ENCODE results near the gene OSBPL7. TPM values are rescaled to one million over a fixed set of nuclear protein-coding genes. Genes with fewer than 3 reads are reported as not detected.

The OSBPL7 gene
- 5.1 and 10.8 TPM in 2 replicates for total RNA-seq (ENCODE audit: low replicate concordance)

- Histone ChIP-seq H3K4me3 (peak within 1 kb of the TSS; percentile 87), H4K20me1 (ENCODE audit: low read depth) (peaks cover 5% of the 10 kb centered on the region), H3K9ac (peak within 1 kb of the TSS; percentile 50), H3K4me2 (peak within 1 kb of the TSS; percentile 98), H3K27me3 (no peaks in the 10 kb centered on the region), H3K4me1 (peaks cover 5% of the 10 kb centered on the region), H3K27ac (no peak within 1 kb of the TSS), H3F3A (ENCODE audit: low read depth) (no peaks in the 10 kb centered on the region), H3K9me3 (ENCODE audit: low read depth) (no peaks in the 10 kb centered on the region), H3K79me2 (ENCODE audit: low read depth) (no peaks in the 10 kb centered on the region), H2AFZ (replicated peaks) (peak within 1 kb of the TSS; percentile 83), H3K36me3 (no peaks in the 10 kb centered on the region)
- no peaks in the 10 kb centered on the region for H3K9me3 Mint-ChIP-seq
- peak; percentile 79 for DNase-seq (ENCODE audit: low spot score)
- H3K27ac Mint-ChIP-seq, result no peak within 1 kb of the TSS
- H3K27me3 Mint-ChIP-seq (ENCODE audit: insufficient read depth, low read depth), result no peaks in the 10 kb centered on the region
- peak within 1 kb of the TSS; percentile 94 for H3K4me3 Mint-ChIP-seq
- peaks cover 6% of the 10 kb centered on the region for H3K36me3 Mint-ChIP-seq
- TF ChIP-seq EZH2 (IDR thresholded peaks at IDR 0.05), result no peak
- TF ChIP-seq, protein P1, sequence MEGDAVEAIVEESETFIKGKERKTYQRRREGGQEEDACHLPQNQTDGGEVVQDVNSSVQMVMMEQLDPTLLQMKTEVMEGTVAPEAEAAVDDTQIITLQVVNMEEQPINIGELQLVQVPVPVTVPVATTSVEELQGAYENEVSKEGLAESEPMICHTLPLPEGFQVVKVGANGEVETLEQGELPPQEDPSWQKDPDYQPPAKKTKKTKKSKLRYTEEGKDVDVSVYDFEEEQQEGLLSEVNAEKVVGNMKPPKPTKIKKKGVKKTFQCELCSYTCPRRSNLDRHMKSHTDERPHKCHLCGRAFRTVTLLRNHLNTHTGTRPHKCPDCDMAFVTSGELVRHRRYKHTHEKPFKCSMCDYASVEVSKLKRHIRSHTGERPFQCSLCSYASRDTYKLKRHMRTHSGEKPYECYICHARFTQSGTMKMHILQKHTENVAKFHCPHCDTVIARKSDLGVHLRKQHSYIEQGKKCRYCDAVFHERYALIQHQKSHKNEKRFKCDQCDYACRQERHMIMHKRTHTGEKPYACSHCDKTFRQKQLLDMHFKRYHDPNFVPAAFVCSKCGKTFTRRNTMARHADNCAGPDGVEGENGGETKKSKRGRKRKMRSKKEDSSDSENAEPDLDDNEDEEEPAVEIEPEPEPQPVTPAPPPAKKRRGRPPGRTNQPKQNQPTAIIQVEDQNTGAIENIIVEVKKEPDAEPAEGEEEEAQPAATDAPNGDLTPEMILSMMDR (IDR thresholded peaks at IDR 0.05), result peak; percentile 29
- H3K4me1 Mint-ChIP-seq, result peaks cover 12% of the 10 kb centered on the region
These were observed at the start of gene OSBPL7 for GRCh38 chr17:47821424-47822391. TSS of gene OSBPL7 (minus strand) at chr17:47821794. CDS start at chr17:47820278, 1,516 bp downstream.

GRCh38 chr17:47871048-47871447 lies 49.5 kb upstream of the OSBPL7 start:
- H3K4me1 Mint-ChIP-seq, result peaks cover 23% of the 10 kb centered on the region
- peaks cover 19% of the 10 kb centered on the region for H3F3A ChIP-seq (ENCODE audit: low read depth)
- no peaks in the 10 kb centered on the region for H4K20me1 ChIP-seq (ENCODE audit: low read depth)
- peaks cover 50% of the 10 kb centered on the region for H3K27me3 ChIP-seq
- TF ChIP-seq EZH2 (IDR thresholded peaks at IDR 0.05), result no peak
- TF ChIP-seq, protein P1 (IDR thresholded peaks at IDR 0.05), result no peak
- no peak for TF ChIP-seq EZH2phosphoT487 (IDR thresholded peaks at IDR 0.05)
- peak overlapping the region; percentile 11 for H3K4me3 Mint-ChIP-seq
- H3K27ac ChIP-seq, result no peak overlapping the region
- no peak overlapping the region for H3K4me3 ChIP-seq
- no peaks in the 10 kb centered on the region for H3K9me3 Mint-ChIP-seq
- H3K9ac ChIP-seq, result no peak overlapping the region
- H3K9me3 ChIP-seq (ENCODE audit: low read depth), result no peaks in the 10 kb centered on the region
- H3K27ac Mint-ChIP-seq, result no peak overlapping the region
- no peaks in the 10 kb centered on the region for H3K36me3 Mint-ChIP-seq
- H3K79me2 ChIP-seq (ENCODE audit: low read depth), result no peaks in the 10 kb centered on the region
- H3K27me3 Mint-ChIP-seq (ENCODE audit: insufficient read depth, low read depth), result peaks cover 42% of the 10 kb centered on the region
- no peak overlapping the region for H2AFZ ChIP-seq (replicated peaks)
- H3K36me3 ChIP-seq, result no peaks in the 10 kb centered on the region
- no peak overlapping the region for H3K4me2 ChIP-seq
- no peak for DNase-seq (ENCODE audit: low spot score)
- peaks cover 40% of the 10 kb centered on the region for H3K4me1 ChIP-seq

DNA sequence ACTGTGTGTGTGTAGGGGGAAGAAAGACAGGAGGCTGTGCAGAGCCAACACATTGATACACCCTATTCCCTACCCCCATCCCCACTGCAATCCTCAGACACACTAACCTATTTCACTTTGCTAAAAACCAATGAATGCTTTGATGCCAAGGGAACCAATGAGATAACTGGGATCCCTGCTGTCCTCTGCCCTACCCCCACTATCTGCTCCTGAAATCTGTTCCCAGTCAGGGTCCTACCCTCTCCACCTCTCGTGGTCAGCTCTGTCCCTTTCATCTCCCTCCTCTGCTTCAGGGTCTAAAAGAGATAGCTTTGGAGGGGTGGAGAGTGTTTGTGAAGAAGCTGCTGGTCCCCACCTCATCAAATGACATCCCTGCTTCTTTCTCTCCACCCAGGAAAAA lies 48.5 kb upstream of the OSBPL7 start:
- no peaks in the 10 kb centered on the region for H3K36me3 Mint-ChIP-seq
- no peak overlapping the region for H3K27ac Mint-ChIP-seq
- H3K79me2 ChIP-seq (ENCODE audit: low read depth), result no peaks in the 10 kb centered on the region
- no peak overlapping the region for H3K4me3 ChIP-seq
- H3K4me3 Mint-ChIP-seq, result peak overlapping the region; percentile 53
- no peaks in the 10 kb centered on the region for H3K9me3 ChIP-seq (ENCODE audit: low read depth)
- H3K27ac ChIP-seq, result no peak overlapping the region
- H3K27me3 ChIP-seq, result peaks cover 55% of the 10 kb centered on the region
- no peaks in the 10 kb centered on the region for H3K36me3 ChIP-seq
- peaks cover 38% of the 10 kb centered on the region for H3K27me3 Mint-ChIP-seq (ENCODE audit: insufficient read depth, low read depth)
- no peak overlapping the region for H2AFZ ChIP-seq (replicated peaks)
- no peak for TF ChIP-seq EZH2phosphoT487 (IDR thresholded peaks at IDR 0.05)
- no peak for TF ChIP-seq EZH2 (IDR thresholded peaks at IDR 0.05)
- TF ChIP-seq, protein P1 (IDR thresholded peaks at IDR 0.05), result no peak
- no peaks in the 10 kb centered on the region for H3K9me3 Mint-ChIP-seq
- DNase-seq (ENCODE audit: low spot score), result no peak
- H3K4me1 Mint-ChIP-seq, result peaks cover 23% of the 10 kb centered on the region
- no peak overlapping the region for H3K9ac ChIP-seq
- peaks cover 19% of the 10 kb centered on the region for H3F3A ChIP-seq (ENCODE audit: low read depth)
- H4K20me1 ChIP-seq (ENCODE audit: low read depth), result no peaks in the 10 kb centered on the region
- H3K4me1 ChIP-seq, result peaks cover 36% of the 10 kb centered on the region
- peak overlapping the region; percentile 57 for H3K4me2 ChIP-seq

Data from neural progenitor cell (in vitro differentiated cells).